ENCODE measurements around the gene CSMD2. TPM values are rescaled to one million over a fixed set of nuclear protein-coding genes. Genes with fewer than 3 reads are reported as not detected.
A peak's percentile ranks its signal among the peaks of the same experiment; 100 is the strongest.

CSMD2 gene
- total RNA-seq, 2 donors from 2014 or later, result not detected

GRCh38 chr1:33931111-33931475, 233.9 kb downstream of the CSMD2 start:
- Mint-ChIP-seq H3K36me3 (ENCODE audit: low read depth) (no peaks in the 10 kb centered on the region), H3K4me1 (no peaks in the 10 kb centered on the region)

GRCh38 chr1:33930346-33931110, 234.5 kb downstream of the CSMD2 start:
- Mint-ChIP-seq H3K4me3 (no peak overlapping the region), H3K4me1 (no peaks in the 10 kb centered on the region), H3K27me3 (peaks cover 33% of the 10 kb centered on the region), H3K36me3 (ENCODE audit: low read depth) (no peaks in the 10 kb centered on the region), H3K27ac (no peak overlapping the region), H3K9me3 (no peaks in the 10 kb centered on the region)
- ATAC-seq (replicated peaks), result no peak

More at GRCh38 chr1:33931111-33931475, 233.9 kb downstream of the CSMD2 start:
- H3K4me3 Mint-ChIP-seq, result no peak overlapping the region
- H3K9me3 Mint-ChIP-seq, result no peaks in the 10 kb centered on the region
- peaks cover 33% of the 10 kb centered on the region for H3K27me3 Mint-ChIP-seq
- no peak for ATAC-seq (replicated peaks)
- H3K27ac Mint-ChIP-seq, result no peak overlapping the region

GRCh38 chr1:33928251-33928650, 236.8 kb downstream of the CSMD2 start:
- Mint-ChIP-seq H3K4me3 (no peak overlapping the region), H3K27ac (no peak overlapping the region), H3K27me3 (peaks cover 20% of the 10 kb centered on the region), H3K36me3 (ENCODE audit: low read depth) (no peaks in the 10 kb centered on the region), H3K4me1 (no peaks in the 10 kb centered on the region), H3K9me3 (no peaks in the 10 kb centered on the region)
- ATAC-seq (replicated peaks), result no peak

GRCh38 chr1:33927721-33928120, 237.3 kb downstream of the CSMD2 start:
- H3K27ac Mint-ChIP-seq, result no peak overlapping the region
- H3K4me1 Mint-ChIP-seq, result no peaks in the 10 kb centered on the region
- no peak for ATAC-seq (replicated peaks)
- no peaks in the 10 kb centered on the region for H3K9me3 Mint-ChIP-seq
- H3K36me3 Mint-ChIP-seq (ENCODE audit: low read depth), result no peaks in the 10 kb centered on the region
- no peak overlapping the region for H3K4me3 Mint-ChIP-seq
- H3K27me3 Mint-ChIP-seq, result peaks cover 20% of the 10 kb centered on the region

GRCh38 chr1:33925586-33925985, 239.4 kb downstream of the CSMD2 start:
- peaks cover 10% of the 10 kb centered on the region for H3K27me3 Mint-ChIP-seq
- H3K4me3 Mint-ChIP-seq, result no peak overlapping the region
- H3K36me3 Mint-ChIP-seq (ENCODE audit: low read depth), result no peaks in the 10 kb centered on the region
- H3K27ac Mint-ChIP-seq, result no peak overlapping the region
- no peaks in the 10 kb centered on the region for H3K9me3 Mint-ChIP-seq
- H3K4me1 Mint-ChIP-seq, result no peaks in the 10 kb centered on the region
- ATAC-seq (replicated peaks), result no peak

GRCh38 chr1:33921281-33921680, 243.7 kb downstream of the CSMD2 start:
- no peaks in the 10 kb centered on the region for H3K4me1 Mint-ChIP-seq
- no peak for ATAC-seq (replicated peaks)
- no peak overlapping the region for H3K27ac Mint-ChIP-seq
- no peak overlapping the region for H3K4me3 Mint-ChIP-seq
- H3K9me3 Mint-ChIP-seq, result no peaks in the 10 kb centered on the region
- H3K27me3 Mint-ChIP-seq, result peaks cover 5% of the 10 kb centered on the region
- H3K36me3 Mint-ChIP-seq (ENCODE audit: low read depth), result no peaks in the 10 kb centered on the region

- Mint-ChIP-seq H3K4me3 (no peak overlapping the region), H3K36me3 (ENCODE audit: low read depth) (no peaks in the 10 kb centered on the region), H3K27ac (no peak overlapping the region), H3K4me1 (no peaks in the 10 kb centered on the region), H3K27me3 (peaks cover 15% of the 10 kb centered on the region), H3K9me3 (no peaks in the 10 kb centered on the region)
- peak; percentile 32 for ATAC-seq (replicated peaks)
Observed at GRCh38 chr1:33918368-33918767, 246.7 kb downstream of the CSMD2 start.

- H3K27me3 Mint-ChIP-seq, result peaks cover 19% of the 10 kb centered on the region
- H3K27ac Mint-ChIP-seq, result no peak overlapping the region
- ATAC-seq (replicated peaks), result no peak
- H3K9me3 Mint-ChIP-seq, result no peaks in the 10 kb centered on the region
- no peaks in the 10 kb centered on the region for H3K36me3 Mint-ChIP-seq (ENCODE audit: low read depth)
- no peaks in the 10 kb centered on the region for H3K4me1 Mint-ChIP-seq
- no peak overlapping the region for H3K4me3 Mint-ChIP-seq
Observed at GRCh38 chr1:33916786-33917185, 248.2 kb downstream of the CSMD2 start.

GRCh38 chr1:33914531-33914930, 250.5 kb downstream of the CSMD2 start:
- no peak overlapping the region for H3K27ac Mint-ChIP-seq
- H3K9me3 Mint-ChIP-seq, result no peaks in the 10 kb centered on the region
- no peak overlapping the region for H3K4me3 Mint-ChIP-seq
- no peaks in the 10 kb centered on the region for H3K4me1 Mint-ChIP-seq
- ATAC-seq (replicated peaks), result no peak
- peaks cover 32% of the 10 kb centered on the region for H3K27me3 Mint-ChIP-seq
- no peaks in the 10 kb centered on the region for H3K36me3 Mint-ChIP-seq (ENCODE audit: low read depth)

GRCh38 chr1:33908324-33908956, 256.6 kb downstream of the CSMD2 start:
- Mint-ChIP-seq H3K36me3 (ENCODE audit: low read depth) (no peaks in the 10 kb centered on the region), H3K4me1 (no peaks in the 10 kb centered on the region), H3K9me3 (peaks cover 4% of the 10 kb centered on the region), H3K4me3 (no peak overlapping the region), H3K27ac (no peak overlapping the region), H3K27me3 (peaks cover 35% of the 10 kb centered on the region)
- no peak for ATAC-seq (replicated peaks)

- Mint-ChIP-seq H3K4me1 (no peaks in the 10 kb centered on the region), H3K9me3 (peaks cover 4% of the 10 kb centered on the region), H3K4me3 (no peak overlapping the region), H3K27ac (no peak overlapping the region), H3K36me3 (ENCODE audit: low read depth) (no peaks in the 10 kb centered on the region), H3K27me3 (peaks cover 32% of the 10 kb centered on the region)
- ATAC-seq (replicated peaks), result no peak
Observed at GRCh38 chr1:33906156-33906555, 258.9 kb downstream of the CSMD2 start.

- Mint-ChIP-seq H3K9me3 (peaks cover 4% of the 10 kb centered on the region), H3K36me3 (ENCODE audit: low read depth) (no peaks in the 10 kb centered on the region), H3K27ac (no peak overlapping the region), H3K27me3 (peaks cover 31% of the 10 kb centered on the region), H3K4me3 (no peak overlapping the region), H3K4me1 (no peaks in the 10 kb centered on the region)
- no peak for ATAC-seq (replicated peaks)
Observed at GRCh38 chr1:33905241-33905640, 259.8 kb downstream of the CSMD2 start.

GRCh38 chr1:33903210-33903589, 261.8 kb downstream of the CSMD2 start:
- ATAC-seq (replicated peaks), result no peak
- no peaks in the 10 kb centered on the region for H3K36me3 Mint-ChIP-seq (ENCODE audit: low read depth)
- H3K27ac Mint-ChIP-seq, result no peak overlapping the region
- H3K4me3 Mint-ChIP-seq, result no peak overlapping the region
- H3K27me3 Mint-ChIP-seq, result peaks cover 28% of the 10 kb centered on the region
- H3K9me3 Mint-ChIP-seq, result peaks cover 4% of the 10 kb centered on the region
- no peaks in the 10 kb centered on the region for H3K4me1 Mint-ChIP-seq

GRCh38 chr1:33902486-33903209, 262.4 kb downstream of the CSMD2 start:
- H3K9me3 Mint-ChIP-seq, result peaks cover 4% of the 10 kb centered on the region
- H3K27ac Mint-ChIP-seq, result no peak overlapping the region
- no peaks in the 10 kb centered on the region for H3K4me1 Mint-ChIP-seq
- no peak for ATAC-seq (replicated peaks)
- H3K4me3 Mint-ChIP-seq, result no peak overlapping the region
- H3K36me3 Mint-ChIP-seq (ENCODE audit: low read depth), result no peaks in the 10 kb centered on the region
- H3K27me3 Mint-ChIP-seq, result peaks cover 28% of the 10 kb centered on the region

GRCh38 chr1:33899746-33900145, 265.3 kb downstream of the CSMD2 start:
- H3K36me3 Mint-ChIP-seq (ENCODE audit: low read depth), result no peaks in the 10 kb centered on the region
- ATAC-seq (replicated peaks), result no peak
- no peaks in the 10 kb centered on the region for H3K9me3 Mint-ChIP-seq
- H3K27ac Mint-ChIP-seq, result no peak overlapping the region
- H3K4me1 Mint-ChIP-seq, result no peaks in the 10 kb centered on the region
- peaks cover 24% of the 10 kb centered on the region for H3K27me3 Mint-ChIP-seq
- no peak overlapping the region for H3K4me3 Mint-ChIP-seq
